HG02852 (cell line): Measurements from ENCODE around the gene TSACC.

Experiments
- ATAC-seq: cut with Tn5 transposase; IDR thresholded peaks from one replicate; pipeline ENCODE4 v1.9.1; 2021; ENCODE audit warnings: mild to moderate bottlenecking, moderate library complexity; ENCODE audit not compliant: unreplicated experiment

Gene TSACC

DNA sequence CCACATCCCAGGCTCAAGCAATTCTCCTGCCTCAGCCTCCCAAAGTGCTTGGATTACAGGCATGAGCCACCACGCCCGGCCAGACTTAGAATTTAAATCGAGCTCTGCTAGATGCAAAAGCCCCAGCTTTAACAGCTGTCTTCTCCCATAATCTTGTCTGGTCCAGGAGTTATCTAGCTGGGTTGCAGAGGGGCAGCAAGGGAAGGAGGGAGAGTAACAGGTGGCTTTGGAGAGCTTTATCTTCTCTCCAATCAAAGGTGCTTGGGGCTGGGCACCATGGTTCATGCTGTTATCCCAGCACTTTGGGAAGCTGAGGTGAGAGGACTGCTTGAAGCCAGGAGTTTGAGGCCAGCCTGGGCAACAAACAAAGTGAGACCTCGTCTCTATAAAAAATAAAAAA, 34.5 kb downstream of the TSACC start:
- no peak for ATAC-seq

DNA sequence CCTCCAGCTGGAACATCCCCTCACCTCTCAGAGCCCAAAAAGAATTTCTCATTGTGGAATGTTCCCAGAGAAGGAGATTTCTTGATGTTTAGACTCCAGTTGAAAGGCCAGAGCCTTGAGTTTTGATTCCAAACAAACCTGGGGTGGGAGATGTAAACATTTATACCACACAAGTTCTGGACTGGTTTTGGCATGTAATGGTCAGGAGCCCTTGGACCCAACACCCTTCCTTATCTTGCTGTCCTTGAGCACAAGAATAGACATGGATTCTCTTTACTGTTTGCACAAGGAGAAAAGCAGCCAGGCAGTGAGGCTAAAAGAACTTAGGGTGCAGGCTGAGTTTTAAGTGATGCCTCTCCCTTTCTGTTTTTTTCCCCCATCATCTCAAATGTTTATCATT, 35.2 kb downstream of the TSACC start:
- no peak for ATAC-seq

- ATAC-seq = no peak
These were observed 37.8 kb downstream of the TSACC start for GRCh38 chr1:156376146-156376545.

GRCh38 chr1:156376958-156377919, 38.9 kb downstream of the TSACC start:
- ATAC-seq = no peak

DNA sequence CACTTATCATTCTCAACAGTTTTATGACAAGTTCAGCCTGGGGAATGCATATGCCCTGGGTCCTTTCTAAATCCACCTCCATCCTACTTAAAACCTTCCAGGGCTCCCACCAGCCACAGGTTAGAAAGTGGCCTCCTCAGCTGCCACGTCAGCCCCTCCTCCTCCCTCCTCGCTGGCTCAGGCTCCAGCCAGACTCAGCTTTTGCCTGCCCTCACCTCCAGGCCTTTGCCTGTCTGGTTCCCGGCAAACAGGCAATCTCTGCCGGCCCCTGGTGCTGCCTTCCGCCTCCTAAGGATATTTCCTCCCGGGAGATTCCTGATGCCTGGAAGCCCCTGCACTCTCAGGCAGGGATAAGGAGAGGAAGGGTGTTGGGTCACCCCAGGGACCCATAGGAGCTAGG, 40.2 kb downstream of the TSACC start:
- no peak for ATAC-seq

DNA sequence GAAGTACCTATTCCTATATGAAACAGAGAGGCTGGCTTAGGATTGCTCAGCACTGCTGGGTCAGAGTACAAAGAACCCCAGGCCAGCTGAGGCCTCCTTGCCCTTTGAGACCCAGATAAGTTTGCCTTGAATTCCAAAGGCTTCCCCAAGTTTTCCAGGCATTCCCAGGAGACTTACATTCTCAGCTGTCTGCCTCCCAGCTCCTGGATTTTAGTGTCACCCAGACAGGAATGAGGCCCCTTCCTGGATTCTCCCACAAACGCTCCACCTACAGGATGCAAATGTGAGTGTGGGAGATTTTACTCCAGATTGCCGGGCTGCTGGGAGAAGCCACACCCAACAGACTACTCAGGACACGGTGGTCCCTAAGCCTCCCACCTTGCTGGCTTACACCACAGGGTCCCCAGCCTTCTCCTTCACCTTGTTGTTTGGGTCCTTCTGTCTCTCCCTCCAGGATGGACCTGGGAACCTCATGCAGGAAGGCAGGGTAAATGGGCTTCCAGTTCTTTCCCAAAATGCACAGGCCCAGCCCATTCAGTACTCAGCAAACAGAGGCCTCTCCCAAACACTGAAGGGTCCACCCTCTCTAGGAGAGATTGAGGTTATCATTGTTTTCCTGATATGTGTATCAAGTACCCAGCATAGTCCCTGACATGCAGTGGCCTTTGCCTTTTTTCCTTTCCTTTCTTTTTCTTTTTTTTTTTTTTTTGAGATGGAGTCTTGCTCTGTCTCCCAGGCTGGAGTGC, 41.3 kb downstream of the TSACC start:
- ATAC-seq = no peak

DNA sequence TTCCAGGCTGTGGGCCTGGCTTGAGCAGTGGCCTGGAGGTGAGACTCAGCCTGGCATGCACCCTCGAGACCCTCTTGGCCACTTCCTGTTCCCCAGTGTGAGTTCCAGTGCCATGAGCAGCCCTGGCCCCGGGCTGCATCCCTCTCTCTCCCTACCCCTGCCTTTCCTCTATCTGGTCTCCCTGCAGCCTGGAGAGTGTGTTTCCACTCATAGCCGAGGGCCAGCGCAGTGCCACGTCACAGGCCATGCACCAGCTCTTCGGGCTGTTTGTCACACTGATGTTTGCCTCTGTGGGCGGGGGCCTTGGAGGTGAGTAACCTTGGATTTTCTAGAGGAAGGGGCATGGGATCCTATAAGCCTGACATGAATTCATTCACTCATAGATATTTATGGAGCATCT, 44.2 kb downstream of the TSACC start:
- ATAC-seq = no peak

DNA sequence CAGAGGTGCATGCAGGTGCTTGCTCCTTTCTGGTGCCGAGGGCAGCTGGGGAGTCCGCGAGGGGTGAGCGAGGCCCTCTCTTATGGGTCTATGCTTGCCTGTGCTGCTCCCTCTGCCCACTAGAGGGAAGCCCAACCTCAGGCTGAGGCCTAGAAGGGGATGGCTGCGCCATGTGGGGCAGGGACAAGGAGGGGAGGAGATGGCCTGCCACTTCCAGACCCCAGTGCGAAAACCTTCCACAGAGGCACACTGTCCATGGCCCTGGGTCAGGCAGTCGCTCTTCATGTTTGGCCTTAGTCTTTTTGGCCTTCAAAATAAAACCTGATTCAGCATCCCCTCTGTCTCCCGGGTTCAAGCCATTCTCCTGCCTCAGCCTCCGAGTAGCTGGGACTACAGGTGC, 44.7 kb downstream of the TSACC start:
- ATAC-seq = no peak

DNA sequence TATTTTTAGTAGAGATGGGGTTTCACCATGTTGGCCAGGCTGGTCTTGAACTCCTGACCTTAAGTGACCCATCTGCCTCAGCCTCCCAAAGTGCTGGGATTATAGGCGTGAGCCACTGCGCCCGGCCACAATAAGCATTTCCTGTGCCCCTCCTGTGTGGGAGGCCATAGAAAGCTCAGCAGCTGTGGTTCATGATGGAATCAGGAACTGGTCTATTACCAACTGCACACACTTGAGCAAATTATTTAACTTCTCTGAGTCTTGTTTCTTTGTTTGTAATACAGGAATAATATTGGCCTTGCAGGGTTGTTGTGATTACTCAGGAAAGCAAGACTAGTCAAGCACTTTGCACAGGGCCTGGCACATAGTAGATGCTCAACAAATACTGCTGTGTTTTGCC, 45.7 kb downstream of the TSACC start:
- no peak for ATAC-seq

- no peak for ATAC-seq
These were observed 46.3 kb downstream of the TSACC start for GRCh38 chr1:156384658-156385057.

DNA sequence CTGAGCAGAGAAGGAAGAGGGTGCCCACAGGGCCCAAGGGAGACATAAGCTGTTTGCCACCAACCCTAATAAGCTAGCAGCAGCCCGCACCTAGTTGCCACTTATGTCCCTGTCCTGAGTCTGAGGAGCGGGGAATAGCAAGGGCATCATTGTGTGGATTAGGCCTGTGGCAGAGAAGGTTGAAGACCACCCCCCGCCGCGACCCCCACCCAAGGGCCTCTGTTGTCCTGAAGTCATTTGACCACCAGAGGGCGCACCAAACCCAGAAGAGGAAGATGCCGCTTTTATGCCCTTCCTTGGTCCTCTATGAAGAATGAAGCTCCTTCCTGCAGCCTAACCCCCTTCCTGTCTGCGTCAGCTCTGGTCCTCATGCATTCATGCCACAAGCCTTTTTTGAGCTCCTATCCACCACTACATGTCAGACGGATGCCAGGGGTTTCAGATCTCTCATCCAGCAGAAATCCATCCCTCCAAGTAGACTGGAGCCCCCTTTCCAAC, 47.3 kb downstream of the TSACC start:
- no peak for ATAC-seq

- ATAC-seq = no peak
These were observed 48.0 kb downstream of the TSACC start for GRCh38 chr1:156386134-156386901.

GRCh38 chr1:156386949-156387869, 48.9 kb downstream of the TSACC start:
- no peak for ATAC-seq

DNA sequence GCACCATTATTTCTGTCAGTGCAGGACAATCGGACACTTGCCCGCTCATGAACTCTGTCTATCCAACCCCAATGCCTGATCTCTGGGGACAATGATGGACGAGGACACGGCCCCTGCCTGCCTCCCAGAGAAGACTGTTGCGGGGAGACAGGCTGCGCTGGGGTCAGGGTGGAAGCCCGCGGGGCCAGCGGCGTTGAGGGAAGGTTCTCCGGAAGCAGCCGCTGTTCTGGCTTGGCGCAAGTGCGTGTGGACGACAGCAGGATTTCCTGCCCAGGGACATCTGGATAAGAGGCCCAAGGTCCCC, 49.5 kb downstream of the TSACC start:
- no peak for ATAC-seq

DNA sequence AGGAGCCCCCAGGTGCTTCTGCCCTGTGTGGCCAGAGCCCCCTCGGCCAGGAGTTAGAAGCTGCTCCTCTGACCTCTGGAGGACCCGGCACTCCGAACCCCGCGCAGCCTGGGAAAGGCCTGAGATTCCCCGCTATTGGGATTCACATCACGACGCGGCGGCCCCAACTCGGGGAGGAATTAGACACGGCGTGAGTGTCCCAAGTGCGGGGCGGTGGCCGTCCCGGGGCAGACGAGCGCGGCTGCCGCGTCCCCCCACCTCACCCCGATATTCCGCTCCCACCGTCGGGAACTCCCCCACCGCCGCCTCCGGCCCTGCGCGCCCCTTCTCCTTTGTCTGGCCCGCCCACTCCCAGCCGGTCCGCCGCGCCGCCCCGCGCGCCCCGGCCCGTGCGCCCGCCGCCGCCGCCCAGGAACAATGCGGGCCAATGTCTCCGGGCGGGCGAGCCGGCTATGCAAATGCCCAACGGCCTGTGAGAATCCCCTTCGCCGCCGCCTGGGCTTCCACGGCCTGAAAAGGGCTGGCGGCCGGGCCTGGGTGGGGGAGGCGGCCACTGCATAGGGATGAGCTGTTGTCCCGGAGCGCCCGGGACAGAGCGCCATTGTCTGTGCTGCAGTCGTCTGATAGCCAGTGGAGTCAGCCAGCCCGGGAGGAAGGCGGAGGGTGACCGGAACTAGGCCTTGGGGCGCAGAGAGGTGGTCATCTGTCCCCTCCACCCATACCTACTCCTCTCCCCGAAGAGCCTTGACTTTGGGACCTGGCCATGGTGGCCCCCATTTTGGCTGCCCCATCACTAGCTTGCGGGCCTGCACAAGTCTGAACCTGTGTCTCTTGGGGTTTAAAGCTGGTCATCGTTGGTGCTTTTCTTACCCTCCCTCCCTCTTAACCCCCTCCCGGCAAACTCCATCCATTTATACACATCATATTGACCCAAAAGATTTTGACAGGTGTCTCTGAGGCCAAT, 50.1 kb downstream of the TSACC start:
- no peak for ATAC-seq

DNA sequence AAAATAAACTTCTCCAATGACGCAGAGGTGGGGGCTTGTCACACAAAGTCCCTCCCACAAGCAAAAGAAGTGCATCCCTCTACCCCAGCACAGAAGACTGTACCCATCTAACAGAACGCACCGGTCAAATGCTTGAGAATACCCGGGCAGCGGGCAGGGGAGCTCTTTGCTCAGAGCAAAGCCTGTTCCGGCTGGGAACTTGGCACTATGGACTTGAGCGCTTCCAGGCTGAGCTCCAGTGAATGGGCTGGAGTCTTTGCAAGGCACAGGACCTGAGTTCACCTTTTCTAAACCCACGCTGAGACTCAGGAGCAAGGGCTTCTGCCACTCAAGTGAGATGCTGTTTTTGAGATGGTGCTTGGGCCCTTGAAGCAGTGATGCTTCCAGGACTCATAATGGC, 51.0 kb downstream of the TSACC start:
- ATAC-seq = no peak

- no peak for ATAC-seq
These were observed 52.4 kb downstream of the TSACC start for GRCh38 chr1:156390469-156391365.

GRCh38 chr1:156391366-156391677, 53.0 kb downstream of the TSACC start:
- ATAC-seq = no peak
